HG03108 (cell line): ENCODE data around the gene CDH4.

Source experiments
- ATAC-seq: cut with Tn5 transposase; IDR thresholded peaks from one replicate; pipeline ENCODE4 v1.9.1; 2021; ENCODE audit warnings: moderate library complexity; ENCODE audit not compliant: unreplicated experiment

The CDH4 gene

GRCh38 chr20:61299618-61300017 lies 47.6 kb downstream of the CDH4 start:
- no peak for ATAC-seq

DNA sequence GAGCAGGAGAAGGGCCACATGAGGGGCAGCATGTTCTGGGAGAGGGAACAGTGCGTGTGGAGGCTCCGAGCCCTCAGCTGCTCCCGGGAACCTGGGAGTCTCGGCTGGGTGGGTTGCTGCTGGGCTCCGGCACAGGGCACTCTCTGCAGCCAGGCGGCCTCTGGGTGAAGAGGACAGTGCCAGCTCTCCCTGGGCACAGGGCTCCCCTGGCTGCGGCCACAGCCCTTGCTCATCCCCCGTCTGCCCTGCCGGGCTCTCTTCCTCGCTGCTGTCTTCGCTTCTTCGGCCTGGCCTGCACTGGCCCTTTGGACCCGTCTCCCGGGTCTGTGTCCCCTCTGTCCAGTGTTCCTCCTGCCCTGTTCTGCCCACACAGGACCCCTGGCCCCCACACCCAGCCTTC lies 48.2 kb downstream of the CDH4 start:
- no peak for ATAC-seq

DNA sequence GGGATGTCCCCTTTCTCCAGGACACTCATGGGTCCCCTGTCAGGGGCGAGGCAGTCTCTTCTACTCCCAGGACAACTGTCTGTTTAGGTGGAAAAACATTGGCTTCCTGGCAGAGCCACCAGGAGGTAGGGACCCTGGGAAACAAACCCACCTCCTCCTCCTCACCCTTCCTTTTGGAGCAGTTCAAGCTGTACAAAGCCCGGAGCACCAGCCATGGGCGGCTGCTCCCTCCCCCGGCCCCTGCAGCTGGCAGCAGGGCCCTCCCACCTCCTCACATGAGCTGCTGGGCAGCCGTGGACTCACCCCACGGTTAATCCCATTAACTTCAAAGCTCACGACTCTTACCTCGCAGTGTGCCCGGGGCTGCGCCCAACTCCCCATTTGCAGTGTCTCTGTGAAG lies 48.6 kb downstream of the CDH4 start:
- no peak for ATAC-seq

DNA sequence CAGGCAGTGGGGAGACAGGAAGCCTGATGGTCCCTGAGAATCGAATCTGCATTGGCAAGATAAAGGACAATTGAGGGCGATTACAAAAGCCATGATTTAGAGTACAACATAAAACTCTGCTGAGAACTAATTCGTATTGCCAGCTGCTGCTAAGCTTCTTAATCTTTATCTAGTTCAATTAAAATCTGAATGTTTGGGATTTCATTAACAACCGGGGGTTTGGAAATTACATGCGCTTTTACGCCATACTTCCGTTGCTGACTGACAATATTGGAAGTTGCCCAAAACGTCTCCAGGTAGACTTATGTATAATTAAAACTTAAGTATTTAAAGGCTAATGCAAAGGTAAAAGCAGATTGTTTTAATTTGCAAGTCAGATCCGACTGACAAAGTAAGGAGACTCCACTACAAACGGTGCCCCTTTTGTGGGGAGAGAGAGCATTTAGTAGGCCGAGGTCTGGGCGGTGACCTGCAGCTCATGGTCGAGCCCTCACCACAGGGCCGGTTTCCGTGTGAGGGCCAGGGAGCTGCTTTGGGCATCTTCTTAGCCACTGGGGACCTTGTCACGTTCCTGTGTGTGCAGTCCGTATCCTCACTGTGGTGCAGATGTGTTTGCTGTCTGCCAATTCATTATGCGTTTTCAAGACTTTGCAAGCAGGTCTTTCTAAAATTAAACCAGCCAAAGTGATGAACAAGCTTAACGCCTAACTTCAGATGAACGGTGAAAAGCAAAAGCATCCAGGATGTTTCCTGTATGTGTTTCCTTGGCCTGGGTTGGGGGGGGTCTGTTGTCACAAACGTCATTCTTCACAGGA lies 49.9 kb downstream of the CDH4 start:
- no peak for ATAC-seq

- no peak for ATAC-seq
These were observed 51.2 kb downstream of the CDH4 start for GRCh38 chr20:61303217-61303616.

DNA sequence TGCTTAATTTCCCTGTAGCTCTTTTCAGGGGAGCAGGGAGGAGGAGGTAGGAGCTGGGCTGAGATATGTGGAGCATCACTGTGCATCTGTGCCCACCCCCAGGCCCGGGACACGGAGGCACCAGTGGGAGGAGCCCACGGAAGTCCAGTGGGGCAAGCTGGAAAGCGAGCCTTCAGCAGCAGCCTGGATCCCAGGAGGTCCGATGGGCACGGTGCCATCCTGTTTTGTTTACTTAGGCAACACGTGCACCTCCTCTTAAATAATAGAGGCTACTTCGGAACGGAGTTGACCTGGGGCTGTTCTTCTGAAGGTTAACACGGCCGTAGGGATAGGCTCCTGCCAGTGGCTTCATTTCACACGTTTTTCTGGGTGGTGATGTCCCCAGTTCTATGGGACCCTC lies 51.6 kb downstream of the CDH4 start:
- ATAC-seq, result no peak

DNA sequence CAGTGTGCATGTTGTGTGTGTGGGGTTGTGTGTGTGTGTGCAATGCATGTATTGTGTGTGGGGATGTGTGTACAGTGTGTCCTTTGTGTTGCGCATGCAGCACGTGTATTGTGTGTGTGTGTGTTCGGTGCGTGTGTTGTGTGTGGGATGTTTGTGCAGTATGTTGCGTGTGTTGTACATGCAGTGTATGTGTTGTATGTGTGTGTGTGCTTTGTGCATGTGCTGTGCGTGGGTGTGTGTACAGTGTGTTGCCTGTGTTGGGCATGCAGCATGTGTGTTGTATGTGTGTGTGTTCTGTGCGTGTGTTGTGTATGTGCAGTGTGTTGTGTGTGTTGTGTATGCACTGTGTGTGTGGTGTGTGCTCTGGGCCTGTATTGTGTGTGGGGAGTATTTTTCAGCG lies 52.7 kb downstream of the CDH4 start:
- ATAC-seq, result no peak

- no peak for ATAC-seq
These were observed 54.9 kb downstream of the CDH4 start for GRCh38 chr20:61306937-61307475.

- ATAC-seq, result no peak
These were observed 55.8 kb downstream of the CDH4 start for GRCh38 chr20:61307686-61308476.

- ATAC-seq, result no peak
These were observed 56.4 kb downstream of the CDH4 start for GRCh38 chr20:61308477-61308774.

GRCh38 chr20:61310954-61311353 lies 58.9 kb downstream of the CDH4 start:
- no peak for ATAC-seq

DNA sequence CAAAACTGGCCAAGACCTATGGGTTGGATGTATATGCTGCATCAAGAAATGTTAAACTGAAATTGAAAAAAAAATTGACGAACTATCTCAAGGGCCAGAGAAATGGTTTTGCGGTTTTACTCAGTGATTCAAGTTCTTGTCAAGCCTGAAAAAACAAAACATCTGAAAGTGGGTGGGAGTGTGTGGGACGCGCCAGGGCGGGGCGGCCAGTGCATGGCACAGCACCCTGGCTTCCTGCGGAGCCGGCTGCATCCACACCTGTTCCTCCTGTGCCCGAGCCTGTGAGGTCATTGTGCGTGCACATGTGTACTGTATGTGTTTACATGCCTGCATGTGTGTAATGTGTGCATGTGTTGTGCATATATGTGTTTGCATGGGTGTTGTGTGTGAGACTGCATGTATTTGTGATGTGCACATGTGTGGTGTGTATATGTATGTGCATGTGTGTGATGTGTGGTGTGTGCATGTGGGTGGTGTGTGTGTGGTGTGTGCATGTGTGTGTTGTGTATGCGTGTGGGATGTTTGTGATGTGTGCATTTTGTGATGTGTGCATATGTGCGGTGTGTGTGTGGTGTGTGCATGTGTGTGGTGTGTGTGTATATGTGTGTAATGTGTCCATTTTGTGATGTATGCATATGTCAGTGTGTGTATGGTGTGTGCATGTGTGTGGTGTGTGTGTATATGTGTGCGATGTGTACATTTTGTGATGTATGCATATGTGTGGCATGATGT lies 59.8 kb downstream of the CDH4 start:
- ATAC-seq, result no peak

GRCh38 chr20:61312925-61313324 lies 60.9 kb downstream of the CDH4 start:
- ATAC-seq, result no peak

DNA sequence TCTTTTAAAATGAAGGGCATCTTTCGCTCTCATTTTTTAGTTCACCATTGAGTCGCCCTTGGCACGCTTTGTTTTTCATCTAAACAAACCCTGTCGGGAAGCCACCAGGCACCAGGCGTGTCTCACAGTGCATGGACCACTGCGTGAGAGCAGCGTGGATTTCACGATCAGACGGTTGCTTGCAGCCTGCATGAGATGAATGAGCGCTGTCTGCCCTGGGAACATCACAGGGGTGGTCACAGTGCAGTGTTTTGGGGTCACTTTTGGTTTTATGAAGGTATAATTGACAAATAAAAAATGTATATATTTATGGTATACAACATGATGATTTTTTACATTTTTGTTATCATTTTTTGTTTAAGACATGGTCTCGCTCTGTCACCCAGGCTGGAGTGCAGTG lies 61.3 kb downstream of the CDH4 start:
- no peak for ATAC-seq

DNA sequence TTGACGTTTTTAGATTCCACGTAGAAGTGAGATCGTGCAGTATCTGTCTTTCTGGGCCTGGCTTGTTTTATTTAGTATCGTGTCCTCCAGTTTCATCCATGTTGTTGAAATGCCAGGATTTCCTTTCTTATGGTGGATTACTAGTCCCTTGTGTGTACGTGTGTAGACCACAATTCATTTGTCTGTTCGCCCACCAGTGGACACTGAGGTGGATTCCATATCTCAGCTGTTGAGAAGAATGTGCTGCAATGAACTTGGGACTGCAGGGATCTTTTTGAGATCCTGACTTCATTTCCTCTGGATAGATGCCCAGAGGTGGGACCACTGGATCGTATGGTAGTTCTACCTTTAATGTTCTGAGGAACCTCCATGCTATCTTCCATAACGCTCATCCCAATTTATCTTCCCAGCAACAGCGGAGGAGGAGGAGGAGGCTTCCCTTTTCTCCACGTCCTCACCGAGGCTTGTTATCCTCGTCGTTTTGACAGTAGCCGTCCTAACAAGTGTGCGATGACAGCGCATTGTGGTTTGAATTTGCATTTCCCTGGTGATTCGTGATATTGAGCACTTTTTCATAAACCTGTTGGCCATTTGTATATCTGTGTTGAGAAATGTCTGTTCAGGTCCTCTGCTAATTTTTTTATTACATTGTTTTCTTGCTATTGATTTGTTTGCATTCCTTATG lies 62.4 kb downstream of the CDH4 start:
- no peak for ATAC-seq

DNA sequence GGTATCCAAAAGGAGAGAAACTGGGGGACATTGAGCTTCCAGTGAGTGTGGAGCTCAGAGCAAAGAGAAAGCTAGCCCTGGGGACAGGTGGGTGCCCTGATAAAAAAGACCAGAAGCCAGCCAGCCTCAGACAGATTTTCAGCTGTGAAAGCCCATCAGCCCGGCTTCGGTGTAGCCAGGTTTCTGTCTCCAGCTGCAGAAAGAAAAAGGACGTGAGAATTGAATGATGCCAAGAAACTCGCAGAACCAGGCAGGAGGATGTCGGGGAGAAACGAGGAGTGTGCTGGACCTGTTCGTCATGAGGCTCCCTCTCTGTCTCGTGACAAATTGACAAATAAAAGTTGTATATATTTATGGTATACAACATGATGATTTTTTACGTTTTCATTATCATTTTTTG lies 63.3 kb downstream of the CDH4 start:
- no peak for ATAC-seq

- no peak for ATAC-seq
These were observed 64.3 kb downstream of the CDH4 start for GRCh38 chr20:61316346-61316745.

- ATAC-seq, result no peak
These were observed 66.0 kb downstream of the CDH4 start for GRCh38 chr20:61317966-61318530.

GRCh38 chr20:61320691-61321425 lies 68.8 kb downstream of the CDH4 start:
- no peak for ATAC-seq

- no peak for ATAC-seq
These were observed 69.4 kb downstream of the CDH4 start for GRCh38 chr20:61321481-61321880.
